ENCODE results near the gene GRAMD1B. TPM values are rescaled to one million over a fixed set of nuclear protein-coding genes. Genes with fewer than 3 reads are reported as not detected.
"Not testable (repeated sequence)": the region's sequence is repeated elsewhere in the genome, so short reads cannot be mapped to it uniquely, and the experiment has no call there.

GRAMD1B gene
- total and polyA plus RNA-seq, 2 donors (not counting 1 experiment from before 2014, with no cell fraction given), result 0.58 to 11.6 TPM

DNA sequence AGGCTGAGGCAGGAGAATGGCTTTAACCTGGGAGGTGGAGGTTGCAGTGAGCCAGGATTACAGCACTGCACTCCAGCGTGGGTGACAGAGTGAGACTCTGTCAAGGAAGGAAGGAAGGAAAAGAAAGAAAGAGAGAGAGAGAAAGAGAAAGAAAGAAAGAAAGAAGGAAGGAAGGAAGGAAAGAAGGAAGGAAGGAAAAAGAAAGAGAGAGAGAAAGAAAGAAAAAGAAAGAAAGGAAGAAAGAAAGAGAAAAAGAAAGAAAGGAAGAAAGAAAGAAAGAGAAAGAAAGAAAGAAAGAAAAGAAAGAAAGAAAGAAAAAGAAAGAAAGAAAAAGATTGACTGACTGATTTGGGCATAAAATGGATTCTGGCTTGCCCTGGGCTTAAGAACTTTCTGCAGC is 36.1 kb downstream of the GRAMD1B start:
- H3K9me3 Mint-ChIP-seq (ENCODE audit: insufficient read depth); H3K36me3 ChIP-seq (replicated peaks in 1 of 2; ENCODE audit: control extremely low read depth in 1 of 2, control insufficient read depth in 1 of 2, extremely low read depth in 1 of 2, insufficient read depth in 2 of 2, low read length in 1 of 2); H3K4me2 ChIP-seq (replicated peaks; ENCODE audit: low read depth, low read length, poor library complexity, severe bottlenecking); H3K27ac ChIP-seq (ENCODE audit: low read length in 2 of 2); H3K9ac ChIP-seq (ENCODE audit: low read length); H3K27ac Mint-ChIP-seq; H3K79me2 ChIP-seq (ENCODE audit: control insufficient read depth, insufficient read depth, low read length); H3K27me3 ChIP-seq (replicated peaks in 1 of 4; ENCODE audit: control extremely low read depth in 1 of 4, control insufficient read depth in 3 of 4, insufficient read depth in 4 of 4, low read length in 3 of 4); H3K27me3 Mint-ChIP-seq; intact Hi-C loops (cut with micrococcal nuclease); H3K4me1 ChIP-seq (ENCODE audit: control insufficient read depth in 2 of 2, insufficient read depth in 2 of 2, low read length in 2 of 2); H3K4me1 Mint-ChIP-seq; ATAC-seq (ENCODE audit: low read depth); H3K9me3 ChIP-seq (ENCODE audit: control extremely low read depth in 1 of 3, control insufficient read depth in 2 of 3, insufficient read depth in 1 of 3, low read length in 2 of 3); DNase-seq; H3K4me3 Mint-ChIP-seq; H2AFZ ChIP-seq (ENCODE audit: insufficient read depth, low read depth, low read length, poor library complexity, severe bottlenecking); POLR2A ChIA-PET; H4K20me1 ChIP-seq (ENCODE audit: control insufficient read depth, insufficient read depth, low read length, poor library complexity, severe bottlenecking); H3K4me3 ChIP-seq (ENCODE audit: control extremely low read depth in 1 of 5, extremely low read depth in 1 of 5, insufficient read depth in 1 of 5, low read depth in 2 of 5, low read length in 4 of 5): not testable (repeated sequence)
- WGBS (ENCODE audit: insufficient coverage), result 83% methylated on average over 1 of the region's 1 CpG
- CTCF ChIA-PET, result interaction anchor here (1.1 to 1.2 kb wide), 2 partner anchors 12 to 13 kb away, joined by 3 to 4 read pairs; no protein-coding TSS in a partner anchor

DNA sequence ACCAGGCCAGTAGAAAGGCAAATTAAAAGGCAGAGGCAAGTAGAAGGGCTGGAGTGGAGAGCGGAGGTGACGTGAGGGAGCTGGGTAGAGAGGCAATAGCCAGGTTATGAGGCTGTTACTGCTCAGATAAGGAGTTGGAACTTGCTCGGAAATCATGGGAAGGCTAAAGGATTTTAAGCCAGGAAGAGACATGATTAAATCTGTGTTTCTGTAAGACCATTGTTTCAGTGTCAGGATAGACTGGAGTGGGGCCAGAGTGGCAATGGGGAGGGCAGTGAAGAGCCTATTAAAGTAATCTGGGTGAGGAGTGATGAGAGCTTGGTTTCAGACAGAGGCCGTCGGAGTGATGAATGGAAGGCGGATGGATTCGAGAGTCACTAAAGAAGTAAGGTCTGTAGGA is 39.0 kb downstream of the GRAMD1B start:
- Histone ChIP-seq H2AFZ (ENCODE audit: insufficient read depth, low read depth, low read length, poor library complexity, severe bottlenecking) (no peak overlapping the region), H3K4me3 (ENCODE audit: control extremely low read depth in 1 of 5, extremely low read depth in 1 of 5, insufficient read depth in 1 of 5, low read depth in 2 of 5, low read length in 4 of 5) (no peak overlapping the region), H3K4me1 (ENCODE audit: control insufficient read depth in 2 of 2, insufficient read depth in 2 of 2, low read length in 2 of 2) (no peaks in the 10 kb centered on the region), H3K79me2 (ENCODE audit: control insufficient read depth, insufficient read depth, low read length) (no peaks in the 10 kb centered on the region), H3K36me3 (replicated peaks in 1 of 2; ENCODE audit: control extremely low read depth in 1 of 2, control insufficient read depth in 1 of 2, extremely low read depth in 1 of 2, insufficient read depth in 2 of 2, low read length in 1 of 2) (no peaks in the 10 kb centered on the region), H4K20me1 (ENCODE audit: control insufficient read depth, insufficient read depth, low read length, poor library complexity, severe bottlenecking) (no peaks in the 10 kb centered on the region), H3K9me3 (ENCODE audit: control extremely low read depth in 1 of 3, control insufficient read depth in 2 of 3, insufficient read depth in 1 of 3, low read length in 2 of 3) (no peaks in the 10 kb centered on the region), H3K4me2 (replicated peaks; ENCODE audit: low read depth, low read length, poor library complexity, severe bottlenecking) (no peak overlapping the region), H3K27ac (ENCODE audit: low read length in 2 of 2) (no peak overlapping the region), H3K9ac (ENCODE audit: low read length) (no peak overlapping the region), H3K27me3 (replicated peaks in 1 of 4; ENCODE audit: control extremely low read depth in 1 of 4, control insufficient read depth in 3 of 4, insufficient read depth in 4 of 4, low read length in 3 of 4) (no peaks in the 10 kb centered on the region)
- Mint-ChIP-seq H3K4me3 (no peak overlapping the region), H3K4me1 (peaks cover 6% of the 10 kb centered on the region), H3K27ac (no peak overlapping the region), H3K27me3 (no peaks in the 10 kb centered on the region), H3K9me3 (ENCODE audit: insufficient read depth) (no peaks in the 10 kb centered on the region)
- ChIA-PET CTCF (interaction anchor here (0.6 to 3.6 kb wide), 3 partner anchors 38 to 230 kb away, joined by 3 to 11 read pairs (median 3); no protein-coding TSS in a partner anchor), POLR2A (no interaction called here)
- DNase-seq, result no peak
- TF ChIP-seq, protein P1, sequence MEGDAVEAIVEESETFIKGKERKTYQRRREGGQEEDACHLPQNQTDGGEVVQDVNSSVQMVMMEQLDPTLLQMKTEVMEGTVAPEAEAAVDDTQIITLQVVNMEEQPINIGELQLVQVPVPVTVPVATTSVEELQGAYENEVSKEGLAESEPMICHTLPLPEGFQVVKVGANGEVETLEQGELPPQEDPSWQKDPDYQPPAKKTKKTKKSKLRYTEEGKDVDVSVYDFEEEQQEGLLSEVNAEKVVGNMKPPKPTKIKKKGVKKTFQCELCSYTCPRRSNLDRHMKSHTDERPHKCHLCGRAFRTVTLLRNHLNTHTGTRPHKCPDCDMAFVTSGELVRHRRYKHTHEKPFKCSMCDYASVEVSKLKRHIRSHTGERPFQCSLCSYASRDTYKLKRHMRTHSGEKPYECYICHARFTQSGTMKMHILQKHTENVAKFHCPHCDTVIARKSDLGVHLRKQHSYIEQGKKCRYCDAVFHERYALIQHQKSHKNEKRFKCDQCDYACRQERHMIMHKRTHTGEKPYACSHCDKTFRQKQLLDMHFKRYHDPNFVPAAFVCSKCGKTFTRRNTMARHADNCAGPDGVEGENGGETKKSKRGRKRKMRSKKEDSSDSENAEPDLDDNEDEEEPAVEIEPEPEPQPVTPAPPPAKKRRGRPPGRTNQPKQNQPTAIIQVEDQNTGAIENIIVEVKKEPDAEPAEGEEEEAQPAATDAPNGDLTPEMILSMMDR (IDR thresholded peaks at IDR 0.05), result no peak
- no peak for TF ChIP-seq EZH2 (IDR thresholded peaks at IDR 0.05; ENCODE audit: borderline replicate concordance, insufficient read depth, low read depth, low read length, poor library complexity, severe bottlenecking)
- ATAC-seq (ENCODE audit: low read depth), result no peak
- intact Hi-C loops (cut with micrococcal nuclease), result no loop called here
- WGBS (ENCODE audit: insufficient coverage), result 100% methylated on average over 7 of the region's 7 CpGs
